Activated CD4-positive, alpha-beta T cell treated with anti-CD3 and anti-CD28 coated beads, Interleukin-2, amount 50 U/mL, for 16 hours (primary cell): ENCODE results near the gene IFITM1.
A peak's percentile ranks its signal among the peaks of the same experiment; 100 is the strongest.
"Not testable (repeated sequence)": the region's sequence is repeated elsewhere in the genome, so short reads cannot be mapped to it uniquely, and the experiment has no call there.

Experiments
- DNase-seq: peaks from one replicate; pipeline ENCODE4 v3.0.0-alpha.2; 2020

Gene IFITM1

GRCh38 chr11:350033-350722, 36.3 kb downstream of the IFITM1 start:
- DNase-seq: not testable (repeated sequence)

GRCh38 chr11:350723-351255, 36.9 kb downstream of the IFITM1 start:
- DNase-seq: no peak

GRCh38 chr11:351411-351810, 37.6 kb downstream of the IFITM1 start:
- DNase-seq: no peak

GRCh38 chr11:352456-353031, 38.7 kb downstream of the IFITM1 start:
- DNase-seq: no peak

GRCh38 chr11:353179-353873, 39.5 kb downstream of the IFITM1 start:
- DNase-seq: no peak

GRCh38 chr11:355581-356458, 42.0 kb downstream of the IFITM1 start:
- DNase-seq: peak; percentile 80

- DNase-seq: no peak
Observed at GRCh38 chr11:356610-357009, 42.8 kb downstream of the IFITM1 start.

GRCh38 chr11:357582-357981, 43.7 kb downstream of the IFITM1 start:
- DNase-seq: no peak

- no peak for DNase-seq
Observed at GRCh38 chr11:358129-358800, 44.4 kb downstream of the IFITM1 start.

- DNase-seq: peak; percentile 46
Observed at GRCh38 chr11:359181-359714, 45.4 kb downstream of the IFITM1 start.

GRCh38 chr11:360326-361280, 46.8 kb downstream of the IFITM1 start:
- DNase-seq: no peak

GRCh38 chr11:362642-363442, 49.0 kb downstream of the IFITM1 start:
- DNase-seq: no peak

GRCh38 chr11:363443-363805, 49.6 kb downstream of the IFITM1 start:
- not testable (repeated sequence) for DNase-seq

GRCh38 chr11:363948-364761, 50.3 kb downstream of the IFITM1 start:
- peak; percentile 65 for DNase-seq
